Stimulated activated CD4-positive, alpha-beta T cell treated with anti-CD3 and anti-CD28 coated beads, Interleukin-15, amount 100 ng/mL, for 24 hours (primary cell): Measurements from ENCODE around the gene DYNC1I2.

Experiments
- DNase-seq: peaks from one replicate; pipeline ENCODE4 v3.0.0-alpha.2; 2020

DYNC1I2 gene

GRCh38 chr2:171687287-171688128 is at the start of gene DYNC1I2:
DYNC1I2 (plus strand) TSS chr2:171687469; CDS start chr2:171690156, 2,687 bp downstream.
- DNase-seq: peak; percentile 85

GRCh38 chr2:171651667-171652415 is 35.4 kb upstream of the DYNC1I2 start:
- no peak for DNase-seq

GRCh38 chr2:171652416-171652785 is 34.9 kb upstream of the DYNC1I2 start:
- no peak for DNase-seq

- no peak for DNase-seq
These were observed 31.7 kb upstream of the DYNC1I2 start for GRCh38 chr2:171655586-171655985.

GRCh38 chr2:171667041-171667440 is 20.2 kb upstream of the DYNC1I2 start:
- DNase-seq: no peak

GRCh38 chr2:171668183-171668582 is 19.1 kb upstream of the DYNC1I2 start:
- DNase-seq: no peak

GRCh38 chr2:171669121-171669520 is 18.1 kb upstream of the DYNC1I2 start:
- no peak for DNase-seq

- no peak for DNase-seq
These were observed 16.6 kb upstream of the DYNC1I2 start for GRCh38 chr2:171670655-171671054.

GRCh38 chr2:171671867-171672266 is 15.4 kb upstream of the DYNC1I2 start:
- DNase-seq: no peak

GRCh38 chr2:171673905-171674304 is 13.4 kb upstream of the DYNC1I2 start:
- no peak for DNase-seq

GRCh38 chr2:171675810-171676345 is 11.4 kb upstream of the DYNC1I2 start:
- DNase-seq: no peak

GRCh38 chr2:171678619-171679018 is 8.7 kb upstream of the DYNC1I2 start:
- no peak for DNase-seq

- DNase-seq: no peak
These were observed 828 bp downstream of the DYNC1I2 start for GRCh38 chr2:171688129-171688465.

GRCh38 chr2:171692331-171692730 is 5.1 kb downstream of the DYNC1I2 start:
- no peak for DNase-seq

GRCh38 chr2:171702781-171703556 is 15.7 kb downstream of the DYNC1I2 start:
- no peak for DNase-seq

GRCh38 chr2:171703574-171704347 is 16.5 kb downstream of the DYNC1I2 start:
- no peak for DNase-seq

GRCh38 chr2:171706152-171706803 is 19.0 kb downstream of the DYNC1I2 start:
- no peak for DNase-seq

GRCh38 chr2:171707752-171708151 is 20.5 kb downstream of the DYNC1I2 start:
- no peak for DNase-seq

- no peak for DNase-seq
These were observed 21.9 kb downstream of the DYNC1I2 start for GRCh38 chr2:171709011-171709685.

- no peak for DNase-seq
These were observed 24.1 kb downstream of the DYNC1I2 start for GRCh38 chr2:171711351-171711750.

- no peak for DNase-seq
These were observed 24.8 kb downstream of the DYNC1I2 start for GRCh38 chr2:171712051-171712450.
